ENCODE results near the gene IGSF21. TPM values are rescaled to one million over a fixed set of nuclear protein-coding genes. Genes with fewer than 3 reads are reported as not detected.

The IGSF21 gene
- total RNA-seq, 1 experiment from 2014 or later = 5.2 TPM

- Histone ChIP-seq H4K91ac (ENCODE audit: insufficient read length, low read depth, low read length) (no peak overlapping the region), H3K79me1 (ENCODE audit: insufficient read depth, low read depth, low read length, poor library complexity, severe bottlenecking) (no peaks in the 10 kb centered on the region), H3K23me2 (ENCODE audit: insufficient read length, low read depth, low read length, poor library complexity, severe bottlenecking) (peaks cover 1% of the 10 kb centered on the region), H3K27ac (ENCODE audit: insufficient read length, low read depth, low read length) (no peak overlapping the region), H4K20me1 (ENCODE audit: control insufficient read depth, insufficient read depth, insufficient read length) (no peaks in the 10 kb centered on the region), H3K4me2 (ENCODE audit: insufficient read depth, insufficient read length, low read length) (no peak overlapping the region), H4K5ac (ENCODE audit: insufficient read length, low read depth, low read length) (no peak overlapping the region), H2AFZ (ENCODE audit: low read length) (no peak overlapping the region), H2BK5ac (ENCODE audit: insufficient read length, low read length) (no peak overlapping the region), H3K14ac (ENCODE audit: insufficient read depth, low read length) (no peak overlapping the region), H3K27me3 (ENCODE audit: insufficient read depth, low read length) (no peaks in the 10 kb centered on the region), H2BK20ac (ENCODE audit: low read depth, low read length, poor library complexity, severe bottlenecking) (no peak overlapping the region), H3K9ac (ENCODE audit: extremely low read depth, insufficient read length, low read length) (no peak overlapping the region), H3K4ac (ENCODE audit: low read depth, low read length) (no peak overlapping the region), H4K8ac (replicated peaks; ENCODE audit: insufficient read length, low read depth, low read length) (no peak overlapping the region), H3K4me1 (ENCODE audit: insufficient read depth, low read length) (peaks cover 3% of the 10 kb centered on the region; the same call in 1 of the 2 replicates), H3K56ac (ENCODE audit: insufficient read length, low read depth, low read length) (no peak overlapping the region), H3K23ac (ENCODE audit: insufficient read length, low read depth, low read length) (no peak overlapping the region), H2BK12ac (ENCODE audit: insufficient read length, low read depth, low read length) (no peak overlapping the region), H3T11ph (ENCODE audit: low read length) (no peak overlapping the region), H3K79me2 (ENCODE audit: insufficient read depth, low read length) (no peaks in the 10 kb centered on the region), H3K9me3 (ENCODE audit: control insufficient read depth, low read depth, low read length) (no peaks in the 10 kb centered on the region), H2BK120ac (ENCODE audit: low read depth, low read length, poor library complexity, severe bottlenecking) (no peak overlapping the region), H3K18ac (ENCODE audit: insufficient read length, low read depth, low read length) (no peak overlapping the region), H2AK5ac (ENCODE audit: insufficient read length, low read length) (no peak overlapping the region), H2BK15ac (ENCODE audit: low read depth, low read length) (no peak overlapping the region)
- H3K9me3 Mint-ChIP-seq = no peaks in the 10 kb centered on the region
- WGBS (ENCODE audit: extremely low coverage, insufficient read length, low lambda C conversion rate) = no CpG with 5 or more reads among the region's 5 CpGs
- no peak for TF ChIP-seq CTCF (conservative IDR thresholded peaks at IDR 0.05)
- H3K4me3 Mint-ChIP-seq = no peak overlapping the region; a peak in 1 of 5 replicates
- DNase-seq = no peak
- H3K4me1 Mint-ChIP-seq = peaks cover 6 to 16% of the 10 kb centered on the region in 2 experiments
- H3K27ac Mint-ChIP-seq = no peak overlapping the region
- H3K27me3 Mint-ChIP-seq (ENCODE audit: low read depth) = peaks cover 8% of the 10 kb centered on the region
- H3K36me3 Mint-ChIP-seq (ENCODE audit: insufficient read depth in 1 of 3, low read depth in 3 of 3) = no peaks in the 10 kb centered on the region
These were observed 22.1 kb upstream of the IGSF21 start for GRCh38 chr1:18085387-18086074.

All from H9 (cell line).